SK-N-SH treated with all-trans-retinoic acid at 6 μM for 48 hours (cell line): Measurements from ENCODE around the gene MAMSTR.

ENCODE experiments used
- ATAC-seq: fragments of 200-7000 bp; cut with Tn5 transposase; 3 replicates; pipeline ENCODE4 v1.9.1; 2020; ENCODE audit warnings: mild to moderate bottlenecking, moderate library complexity
- ARNTL ChIP-seq: fragments of 450-650 bp; formaldehyde crosslinking; IDR thresholded peaks from 2 replicates; pipeline ENCODE4 v1.5.0; 2020; ENCODE audit warnings: low read depth, mild to moderate bottlenecking, moderate library complexity, borderline replicate concordance
- BACH2 ChIP-seq: fragments of 250-450 bp; sonication (Bioruptor Pico); IDR thresholded peaks from 2 replicates; pipeline ENCODE4 v1.9.0; 2021; ENCODE audit warnings: mild to moderate bottlenecking, borderline replicate concordance
- CREB5 ChIP-seq: fragments of 250-450 bp; sonication (Bioruptor Pico); IDR thresholded peaks from 2 replicates; pipeline ENCODE4 v1.5.1; 2020; ENCODE audit warnings: low read depth, mild to moderate bottlenecking, moderate library complexity
- CSDC2 ChIP-seq: fragments of 250-450 bp; sonication (Bioruptor Pico); IDR thresholded peaks from 2 replicates; pipeline ENCODE4 v1.5.0; 2020; ENCODE audit warnings: mild to moderate bottlenecking, moderate library complexity
- CSRNP3 ChIP-seq: fragments of 250-450 bp; sonication (Bioruptor Pico); IDR thresholded peaks from 2 replicates; pipeline ENCODE4 v1.5.1; 2021; ENCODE audit warnings: mild to moderate bottlenecking, moderate library complexity
- ESRRG ChIP-seq: fragments of 250-450 bp; sonication (Bioruptor Pico); IDR thresholded peaks from 2 replicates; pipeline ENCODE4 v1.6.1; 2021; ENCODE audit warnings: mild to moderate bottlenecking
- ISL1 ChIP-seq: fragments of 250-450 bp; sonication (Bioruptor Pico); IDR thresholded peaks from 2 replicates; pipeline ENCODE4 v2.1.2; 2022; ENCODE audit warnings: mild to moderate bottlenecking, moderate library complexity
- OSR1 ChIP-seq: fragments of 250-450 bp; sonication (Bioruptor Pico); IDR thresholded peaks from 2 replicates; pipeline ENCODE4 v1.8.0; 2022; ENCODE audit warnings: moderate library complexity, mild to moderate bottlenecking, inconsistent platforms
- PATZ1 ChIP-seq: fragments of 250-450 bp; sonication (Bioruptor Pico); IDR thresholded peaks from 2 replicates; pipeline ENCODE4 v1.8.0; 2020; ENCODE audit warnings: mild to moderate bottlenecking, moderate library complexity, borderline replicate concordance
- POU6F1 ChIP-seq: fragments of 250-450 bp; sonication (Bioruptor Pico); IDR thresholded peaks from 2 replicates; pipeline ENCODE4 v1.8.0; 2021; ENCODE audit warnings: low read depth, mild to moderate bottlenecking, moderate library complexity, borderline replicate concordance
- PPARA ChIP-seq: fragments of 250-450 bp; sonication (Bioruptor Pico); IDR thresholded peaks from 2 replicates; pipeline ENCODE4 v1.5.0; 2020; ENCODE audit warnings: mild to moderate bottlenecking, borderline replicate concordance
- RARB ChIP-seq: fragments of 250-450 bp; sonication (Bioruptor Pico); IDR thresholded peaks from 2 replicates; pipeline ENCODE4 v1.8.0; 2021; ENCODE audit warnings: mild to moderate bottlenecking, moderate library complexity
- SNAI2 ChIP-seq: fragments of 250-450 bp; sonication (Bioruptor Pico); IDR thresholded peaks from 2 replicates; pipeline ENCODE4 v1.5.0; 2020; ENCODE audit warnings: mild to moderate bottlenecking, moderate library complexity
- TCF4 ChIP-seq: fragments of 250-450 bp; sonication (Bioruptor Pico); IDR thresholded peaks from 2 replicates; pipeline ENCODE4 v1.8.0; 2021; ENCODE audit warnings: mild to moderate bottlenecking, moderate library complexity, borderline replicate concordance
- TOX ChIP-seq: fragments of 250-450 bp; sonication (Bioruptor Pico); IDR thresholded peaks from 2 replicates; pipeline ENCODE4 v1.8.0; 2021; ENCODE audit warnings: mild to moderate bottlenecking, moderate library complexity, borderline replicate concordance
- ZFP3 ChIP-seq: fragments of 250-450 bp; sonication (Bioruptor Pico); IDR thresholded peaks from 2 replicates; pipeline ENCODE4 v1.5.0; 2020; ENCODE audit warnings: mild to moderate bottlenecking, moderate library complexity
- ZFP30 ChIP-seq: fragments of 450-650 bp; formaldehyde crosslinking; IDR thresholded peaks from 2 replicates; pipeline ENCODE4 v1.5.0; 2022; ENCODE audit warnings: mild to moderate bottlenecking, moderate library complexity
- ZNF70 ChIP-seq: fragments of 450-650 bp; formaldehyde crosslinking; IDR thresholded peaks from 2 replicates; pipeline ENCODE4 v1.5.0; 2020; ENCODE audit warnings: mild to moderate bottlenecking, moderate library complexity
- ZNF8 ChIP-seq: fragments of 450-650 bp; formaldehyde crosslinking; IDR thresholded peaks from 2 replicates; pipeline ENCODE4 v1.5.0; 2020; ENCODE audit warnings: mild to moderate bottlenecking, moderate library complexity

The MAMSTR gene

GRCh38 chr19:48749571-48750198, 30.2 kb upstream of the MAMSTR start:
- ATAC-seq: no peak
- TF ChIP-seq ESRRG (CRISPR knock-in tag) (no peak), CSRNP3 (CRISPR knock-in tag) (no peak), SNAI2 (CRISPR knock-in tag) (no peak)

GRCh38 chr19:48746738-48747575, 27.4 kb upstream of the MAMSTR start, which contains the start of gene IZUMO1:
TSS of gene IZUMO1 (minus strand) at chr19:48746909. CDS start at chr19:48745859, 1,050 bp downstream.
- TF ChIP-seq POU6F1 (CRISPR knock-in tag) (no peak), PATZ1 (peak; percentile 90; the same call in 1 of the 2 replicates), OSR1 (CRISPR knock-in tag) (no peak)
- peak; percentile 97 for ATAC-seq

GRCh38 chr19:48746110-48746509, 26.6 kb upstream of the MAMSTR start:
- TF ChIP-seq ESRRG (CRISPR knock-in tag) (no peak), ZFP3 (CRISPR knock-in tag) (no peak), TOX (CRISPR knock-in tag) (no peak), ZNF8 (CRISPR knock-in tag) (no peak), ISL1 (CRISPR knock-in tag) (no peak), POU6F1 (CRISPR knock-in tag) (no peak), BACH2 (CRISPR knock-in tag) (no peak), ZNF70 (CRISPR knock-in tag) (no peak), CSRNP3 (CRISPR knock-in tag) (no peak), CSDC2 (no peak), TCF4 (CRISPR knock-in tag) (no peak)
- ATAC-seq: no peak

GRCh38 chr19:48745208-48745995, 25.9 kb upstream of the MAMSTR start:
- peak; percentile 70 for ATAC-seq
- no peak for TF ChIP-seq ISL1 (CRISPR knock-in tag)
- no peak for TF ChIP-seq PPARA (CRISPR knock-in tag)
- no peak for TF ChIP-seq ZNF70 (CRISPR knock-in tag)
- TF ChIP-seq ARNTL (CRISPR knock-in tag): no peak
- no peak for TF ChIP-seq RARB (CRISPR knock-in tag)
- TF ChIP-seq ZNF8 (CRISPR knock-in tag): no peak
- no peak for TF ChIP-seq CSRNP3 (CRISPR knock-in tag)
- TF ChIP-seq POU6F1 (CRISPR knock-in tag): no peak
- TF ChIP-seq CREB5 (CRISPR knock-in tag): no peak
- no peak for TF ChIP-seq ESRRG (CRISPR knock-in tag)
- TF ChIP-seq BACH2 (CRISPR knock-in tag): no peak
- TF ChIP-seq ZFP30 (CRISPR knock-in tag): no peak
